ENCODE data around the gene INKA1.
"Not testable (repeated sequence)": the region's sequence is repeated elsewhere in the genome, so short reads cannot be mapped to it uniquely, and the experiment has no call there.

The INKA1 gene

GRCh38 chr3:49807431-49808114 lies 4.5 kb downstream of the INKA1 start:
- DNase-seq (ENCODE audit: low spot score) = no peak

DNA sequence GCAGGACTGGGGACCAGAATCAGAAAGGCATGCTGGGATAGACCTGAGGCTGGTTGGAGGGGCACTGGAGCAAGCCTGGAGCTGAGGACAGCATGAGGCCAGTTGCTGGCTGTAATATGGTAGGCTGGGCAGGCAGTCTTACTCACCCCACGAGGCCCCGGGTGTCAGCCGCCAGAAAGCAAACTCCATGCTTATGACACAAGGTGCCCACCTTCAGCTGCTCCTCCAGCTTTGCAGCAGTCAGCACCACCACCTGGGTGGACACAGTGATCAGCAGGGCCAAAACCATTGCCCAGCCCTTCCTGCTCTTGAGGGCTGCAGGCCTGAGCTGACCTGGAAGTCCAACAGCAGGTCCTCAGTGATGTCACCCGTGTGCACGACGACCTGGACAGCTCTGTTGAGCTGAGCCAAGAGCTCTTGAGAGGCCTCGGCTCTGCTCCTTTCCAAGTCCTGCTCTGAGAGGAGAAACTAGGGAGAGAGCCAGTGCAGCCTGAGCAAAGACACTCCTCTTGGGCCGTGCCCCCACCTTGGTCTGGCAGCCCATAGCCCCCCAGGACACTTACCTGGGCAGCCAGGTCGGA lies 9.9 kb downstream of the INKA1 start:
- DNase-seq (ENCODE audit: low spot score) = no peak

DNA sequence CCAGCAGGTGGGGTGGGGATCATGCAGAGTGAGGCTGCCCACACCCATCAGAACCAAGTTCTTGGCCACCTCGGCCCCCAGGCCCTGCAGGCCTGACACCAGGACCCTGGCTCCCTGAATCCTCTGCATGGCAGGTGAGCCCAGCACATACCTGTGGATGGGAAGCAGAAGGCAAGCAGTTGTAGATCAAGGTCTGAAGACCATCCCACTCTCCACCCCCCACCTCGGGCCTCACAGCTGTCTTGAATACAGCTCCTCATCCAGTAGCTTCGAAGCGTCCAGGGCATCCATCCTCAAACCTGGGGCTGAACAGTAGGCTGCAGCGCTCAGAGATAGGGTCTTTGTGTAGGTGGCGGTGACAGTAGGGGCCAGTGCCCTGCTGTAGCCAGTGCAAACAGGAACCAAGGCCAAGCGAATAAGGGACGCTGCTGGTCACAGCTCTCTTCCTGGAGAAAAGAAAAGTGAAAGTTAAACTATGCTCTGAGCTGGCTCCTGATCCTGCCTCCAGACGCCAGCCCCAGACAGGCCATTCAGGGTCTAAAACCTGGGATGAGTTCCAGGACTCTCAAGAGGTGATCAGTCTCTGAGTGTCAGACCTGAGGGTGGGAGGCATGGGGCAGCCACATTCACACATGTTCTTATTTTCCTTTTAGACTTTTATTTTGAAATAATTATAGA lies 10.6 kb downstream of the INKA1 start, which contains the start of gene UBA7:
Gene UBA7, minus strand, starts transcription at position 457 of the 678 bp plus-strand sequence. Its CDS starts 166 bp downstream, at position 291.
- no peak for DNase-seq (ENCODE audit: low spot score)

- DNase-seq (ENCODE audit: low spot score) = not testable (repeated sequence)
Measured at GRCh38 chr3:49823131-49823530, 20.1 kb downstream of the INKA1 start.

DNA sequence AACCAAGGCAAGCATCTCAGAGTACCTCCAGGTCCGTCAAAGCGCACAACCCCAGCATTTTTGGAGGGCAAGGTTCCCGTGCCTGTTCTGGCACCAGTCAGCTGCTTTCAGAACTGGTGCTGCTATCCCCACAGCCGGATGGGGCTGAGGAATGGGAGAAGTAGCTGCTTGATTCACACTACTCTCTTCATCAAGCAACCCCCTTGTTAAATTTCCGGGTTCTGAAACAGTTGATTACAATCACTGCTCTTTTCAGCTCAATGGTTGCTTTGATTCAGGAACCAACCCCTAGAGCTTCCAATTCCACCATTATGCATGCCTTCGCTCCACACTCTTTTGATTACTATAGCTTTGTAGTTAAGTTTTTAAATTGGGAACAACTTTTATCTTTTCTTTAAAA lies 23.0 kb downstream of the INKA1 start:
- no peak for DNase-seq (ENCODE audit: low spot score)

- no peak for DNase-seq (ENCODE audit: low spot score)
Measured at GRCh38 chr3:49831341-49831740, 28.3 kb downstream of the INKA1 start.

DNA sequence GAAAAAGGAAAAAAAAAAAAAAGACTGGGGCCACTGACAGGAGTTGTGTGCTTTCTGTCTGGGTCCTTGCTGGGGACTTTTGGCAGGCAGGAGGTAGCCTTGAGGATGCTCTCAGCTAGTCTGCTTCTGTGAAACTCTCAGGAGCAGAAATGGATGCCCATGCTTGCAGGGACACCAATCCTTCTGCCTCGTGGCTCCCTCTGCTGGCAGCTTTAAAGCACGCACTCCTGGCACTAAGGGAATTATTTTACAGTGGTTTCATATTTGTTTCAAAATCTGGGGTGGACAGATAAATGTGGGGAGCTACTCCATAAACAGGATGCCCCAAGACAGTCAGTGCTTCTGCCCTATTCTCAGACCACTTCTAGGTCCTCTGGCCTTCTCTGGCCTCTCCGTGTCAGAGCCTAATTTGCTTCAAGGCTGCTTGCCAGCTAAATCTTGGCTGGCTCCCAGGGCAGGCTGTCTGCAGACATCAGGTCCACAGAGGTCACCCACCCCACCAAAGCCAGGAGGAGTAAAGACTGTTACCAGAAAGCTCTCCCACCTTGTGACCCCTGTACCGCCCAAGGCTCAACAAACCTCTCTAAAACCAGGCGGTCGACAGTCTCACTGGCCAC lies 36.2 kb downstream of the INKA1 start:
- peak; percentile 63 for DNase-seq (ENCODE audit: low spot score)

DNA sequence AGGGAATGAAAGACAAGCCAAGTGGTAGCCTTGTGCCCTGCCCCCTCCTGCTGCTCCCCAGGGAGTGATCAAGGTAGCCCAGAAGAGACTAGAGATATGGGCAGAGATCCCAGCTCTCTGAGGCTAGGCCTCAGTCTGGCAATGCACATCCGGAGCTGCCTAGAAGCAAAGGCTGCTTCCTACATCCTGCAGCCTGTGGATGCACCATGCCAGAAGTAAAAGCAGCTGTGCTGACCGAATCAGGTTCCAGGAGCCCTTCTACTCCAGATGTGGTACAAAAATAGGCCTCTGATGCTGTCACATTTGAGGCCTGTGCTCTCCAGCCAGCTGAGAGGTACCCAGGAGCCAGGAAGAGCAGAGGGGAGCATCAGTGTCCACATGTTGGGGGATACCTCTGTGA lies 37.3 kb downstream of the INKA1 start:
- DNase-seq (ENCODE audit: low spot score) = no peak

GRCh38 chr3:49841126-49841696 lies 38.1 kb downstream of the INKA1 start:
- DNase-seq (ENCODE audit: low spot score) = no peak

GRCh38 chr3:49841806-49842205 lies 38.7 kb downstream of the INKA1 start:
- no peak for DNase-seq (ENCODE audit: low spot score)

- no peak for DNase-seq (ENCODE audit: low spot score)
Measured at GRCh38 chr3:49842843-49843517, 39.9 kb downstream of the INKA1 start.

DNA sequence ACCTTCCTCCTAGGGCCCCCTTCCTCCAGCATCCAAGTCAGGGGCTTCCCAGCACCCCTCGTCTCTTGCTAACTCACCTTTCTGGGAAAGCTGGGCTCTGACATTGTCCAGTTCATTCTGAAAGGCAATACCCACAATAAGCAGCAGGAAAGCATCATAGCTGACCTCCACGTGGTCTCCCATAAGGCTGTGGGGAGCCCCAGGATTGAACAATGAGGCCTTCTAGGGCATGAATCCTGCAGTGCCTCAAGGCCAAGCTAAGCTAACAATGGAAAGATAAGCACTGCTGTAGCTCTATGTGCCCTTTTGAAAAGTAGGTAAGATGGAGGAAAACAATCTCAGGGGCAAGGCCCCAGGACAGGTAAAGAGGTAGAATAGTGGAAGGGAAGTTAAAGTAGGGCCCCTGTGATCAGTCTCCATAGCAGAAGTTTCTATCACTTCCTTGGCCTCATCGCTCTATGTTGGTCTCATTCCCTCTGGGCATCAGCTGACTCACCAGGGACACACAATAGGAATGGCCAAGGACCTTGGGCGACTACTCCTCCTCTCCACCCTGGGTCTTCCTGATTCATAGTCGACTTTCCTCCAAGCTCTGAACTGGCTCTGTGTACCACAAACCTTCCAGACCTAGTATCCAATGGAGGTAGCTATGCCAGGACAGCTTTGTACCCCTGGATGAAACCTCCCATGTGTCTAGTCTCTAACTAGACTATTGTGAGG lies 41.6 kb downstream of the INKA1 start:
- DNase-seq (ENCODE audit: low spot score) = no peak

DNA sequence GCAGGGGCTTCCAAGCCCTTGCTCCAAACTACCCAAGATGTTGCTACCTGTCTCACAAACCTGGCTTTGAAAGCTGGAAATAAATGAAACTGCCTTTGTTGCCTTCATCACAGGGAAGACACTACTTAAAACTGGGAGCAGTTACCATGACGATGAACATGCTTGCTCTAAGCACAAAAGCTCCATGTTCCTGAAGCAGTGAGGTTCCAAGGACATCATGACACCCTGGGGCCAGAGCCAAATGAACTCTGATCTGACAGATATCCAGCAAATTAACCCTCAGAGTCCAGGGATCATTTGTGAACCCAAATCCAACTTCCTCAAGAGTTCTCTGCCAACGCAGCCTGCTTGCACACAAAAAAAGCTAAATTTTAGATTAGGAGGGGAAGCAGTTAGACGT lies 42.6 kb downstream of the INKA1 start:
- DNase-seq (ENCODE audit: low spot score) = no peak
